Rectal smooth muscle tissue (tissue), 1 donor: Measurements from ENCODE around the gene NUMA1.

Source experiments
- H3K27ac ChIP-seq: one replicate; pipeline ENCODE4 v1.7.0; 2013; ENCODE audit warnings: low read depth, low read length, inconsistent platforms
- H3K27me3 ChIP-seq: one replicate; pipeline ENCODE4 v1.7.0; 2013; ENCODE audit warnings: low read length; ENCODE audit not compliant: control insufficient read depth, insufficient read depth
- H3K36me3 ChIP-seq: one replicate; pipeline ENCODE4 v1.7.0; 2013; ENCODE audit warnings: low read length; ENCODE audit not compliant: control insufficient read depth, insufficient read depth
- H3K4me1 ChIP-seq: one replicate; pipeline ENCODE4 v1.7.0; 2013; ENCODE audit warnings: low read length; ENCODE audit not compliant: control insufficient read depth, insufficient read depth
- H3K4me3 ChIP-seq: one replicate; pipeline ENCODE4 v1.7.0; 2013; ENCODE audit warnings: low read length
- H3K9ac ChIP-seq: one replicate; pipeline ENCODE4 v1.7.0; 2013; ENCODE audit warnings: low read length

The NUMA1 gene

GRCh38 chr11:72080326-72081183 is at the start of gene NUMA1, which contains the start of gene LRRC51:
Gene NUMA1, minus strand, starts transcription at chr11:72080542. Its CDS starts 44,599 bp downstream, at chr11:72035943.
Gene LRRC51, plus strand, starts transcription at chr11:72080850. Its CDS starts 8,234 bp downstream, at chr11:72089084.
- H3K4me1 ChIP-seq: peaks cover 3% of the 10 kb centered on the region
- peak within 1 kb of the TSS; percentile 83 for H3K4me3 ChIP-seq
- no peaks in the 10 kb centered on the region for H3K27me3 ChIP-seq
- H3K36me3 ChIP-seq: no peaks in the 10 kb centered on the region
- H3K9ac ChIP-seq: peak within 1 kb of the TSS; percentile 16
- H3K27ac ChIP-seq: peak within 1 kb of the TSS; percentile 84

- Histone ChIP-seq H3K27ac (no peak overlapping the region), H3K4me1 (no peaks in the 10 kb centered on the region), H3K36me3 (no peaks in the 10 kb centered on the region), H3K27me3 (no peaks in the 10 kb centered on the region), H3K4me3 (no peak overlapping the region), H3K9ac (no peak overlapping the region)
Measured at GRCh38 chr11:72129381-72129780, 49.0 kb upstream of the NUMA1 start.

- Histone ChIP-seq H3K36me3 (no peaks in the 10 kb centered on the region), H3K9ac (no peak overlapping the region), H3K27me3 (no peaks in the 10 kb centered on the region), H3K27ac (no peak overlapping the region), H3K4me3 (no peak overlapping the region), H3K4me1 (no peaks in the 10 kb centered on the region)
Measured at GRCh38 chr11:72127923-72128322, 47.6 kb upstream of the NUMA1 start.

GRCh38 chr11:72125956-72126355 is 45.6 kb upstream of the NUMA1 start:
- Histone ChIP-seq H3K4me1 (no peaks in the 10 kb centered on the region), H3K4me3 (no peak overlapping the region), H3K9ac (no peak overlapping the region), H3K36me3 (no peaks in the 10 kb centered on the region), H3K27me3 (no peaks in the 10 kb centered on the region), H3K27ac (no peak overlapping the region)

DNA sequence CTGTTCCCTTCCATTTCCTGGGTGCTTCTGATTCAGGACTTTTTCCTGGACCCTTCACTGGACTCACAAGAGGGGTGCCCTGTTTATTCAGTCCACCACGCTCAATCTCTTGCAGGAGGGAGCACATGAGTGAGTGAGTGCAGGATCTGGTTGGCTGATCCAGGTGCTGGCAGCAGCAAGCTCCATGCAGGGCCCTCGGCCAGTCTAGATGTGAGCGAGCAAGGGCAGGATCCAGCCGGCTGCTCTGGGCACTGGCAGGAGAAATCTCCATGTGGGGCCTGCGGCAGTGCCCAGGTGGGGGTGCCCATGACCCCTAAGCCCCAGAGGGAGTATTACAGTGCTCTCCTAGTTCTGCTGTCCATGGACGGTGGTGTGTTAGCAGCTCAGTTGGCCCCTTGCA is 43.7 kb upstream of the NUMA1 start:
- H3K9ac ChIP-seq: no peak overlapping the region
- no peak overlapping the region for H3K27ac ChIP-seq
- H3K36me3 ChIP-seq: no peaks in the 10 kb centered on the region

DNA sequence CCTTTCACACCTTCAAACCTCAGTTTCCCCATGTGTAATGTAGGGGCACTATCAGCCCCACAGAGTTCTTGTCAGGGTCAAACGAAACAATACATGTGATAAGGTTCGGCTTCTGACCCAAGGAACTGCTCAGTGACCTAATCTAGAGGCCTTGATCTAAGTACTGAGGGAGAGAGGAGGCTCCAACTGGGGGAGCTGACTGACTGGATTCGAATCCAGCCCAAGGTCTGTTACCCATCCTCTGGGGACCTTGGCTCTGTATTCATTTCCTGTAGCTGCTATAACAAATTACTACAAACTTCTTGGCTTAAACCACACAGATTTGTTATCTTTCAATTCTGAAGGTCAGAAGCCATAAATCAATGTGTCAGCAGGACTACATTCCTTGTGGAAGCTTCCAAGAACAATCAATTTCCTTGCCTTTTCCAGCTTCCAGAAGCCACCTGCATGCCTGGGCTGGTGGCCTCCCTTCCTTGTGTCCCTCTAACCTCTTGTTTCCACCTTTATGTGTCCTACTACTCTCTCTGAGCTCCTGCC is 42.8 kb upstream of the NUMA1 start:
- Histone ChIP-seq H3K4me3 (no peak overlapping the region), H3K4me1 (no peaks in the 10 kb centered on the region), H3K9ac (no peak overlapping the region), H3K36me3 (no peaks in the 10 kb centered on the region), H3K27me3 (no peaks in the 10 kb centered on the region), H3K27ac (no peak overlapping the region)

More for the DNA sequence above, 43.7 kb upstream of the NUMA1 start:
- Histone ChIP-seq H3K4me3 (no peak overlapping the region), H3K4me1 (no peaks in the 10 kb centered on the region), H3K27me3 (no peaks in the 10 kb centered on the region)

GRCh38 chr11:72122607-72123006 is 42.3 kb upstream of the NUMA1 start:
- H3K36me3 ChIP-seq: no peaks in the 10 kb centered on the region
- no peak overlapping the region for H3K9ac ChIP-seq
- no peaks in the 10 kb centered on the region for H3K4me1 ChIP-seq
- H3K27ac ChIP-seq: no peak overlapping the region
- no peaks in the 10 kb centered on the region for H3K27me3 ChIP-seq
- H3K4me3 ChIP-seq: no peak overlapping the region

DNA sequence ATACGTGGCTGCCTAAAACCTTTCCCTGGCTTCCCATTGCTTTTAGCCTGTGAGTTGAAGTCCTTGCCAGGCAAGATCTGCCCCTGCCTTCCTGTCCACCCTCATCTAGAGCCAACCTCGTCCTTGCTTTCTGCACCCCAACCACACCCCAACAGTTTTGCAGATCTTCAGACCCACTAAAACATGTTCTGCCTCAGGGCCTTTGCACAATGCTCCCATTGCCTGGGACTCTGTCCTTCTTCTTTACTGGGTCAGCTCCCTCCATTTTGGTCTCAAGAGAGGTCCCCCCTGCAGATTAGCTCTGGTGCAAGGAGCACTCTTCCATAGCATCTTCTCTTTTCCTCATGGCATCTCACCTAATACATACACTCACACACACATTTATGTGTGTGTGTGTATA is 40.6 kb upstream of the NUMA1 start:
- Histone ChIP-seq H3K4me3 (no peak overlapping the region), H3K27ac (no peak overlapping the region), H3K4me1 (no peaks in the 10 kb centered on the region), H3K9ac (no peak overlapping the region), H3K27me3 (no peaks in the 10 kb centered on the region), H3K36me3 (no peaks in the 10 kb centered on the region)

DNA sequence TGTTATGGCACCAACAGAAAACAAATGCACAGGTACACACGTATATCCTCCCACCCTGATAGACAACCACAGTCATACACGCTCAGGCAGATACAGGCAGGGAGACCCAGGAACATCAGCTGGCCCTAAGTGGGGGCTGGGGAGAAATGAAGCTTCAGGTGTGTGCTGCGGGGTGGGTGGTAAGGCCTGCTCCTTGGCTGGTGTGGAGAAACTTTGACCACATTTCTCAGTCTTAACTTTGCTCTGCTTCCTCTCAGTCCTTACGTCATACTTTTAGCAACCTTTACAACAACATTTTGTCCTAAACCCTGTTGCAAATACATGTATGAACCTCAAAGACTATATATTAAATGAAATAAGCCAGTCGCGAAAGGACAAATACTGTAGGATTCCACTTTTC is 38.9 kb upstream of the NUMA1 start:
- no peak overlapping the region for H3K9ac ChIP-seq
- H3K27me3 ChIP-seq: no peaks in the 10 kb centered on the region
- no peak overlapping the region for H3K4me3 ChIP-seq
- no peaks in the 10 kb centered on the region for H3K36me3 ChIP-seq
- H3K4me1 ChIP-seq: no peaks in the 10 kb centered on the region
- H3K27ac ChIP-seq: no peak overlapping the region

GRCh38 chr11:72116019-72116755 is 35.8 kb upstream of the NUMA1 start:
- Histone ChIP-seq H3K9ac (no peak overlapping the region), H3K4me1 (peaks cover 13% of the 10 kb centered on the region), H3K27ac (no peak overlapping the region), H3K36me3 (no peaks in the 10 kb centered on the region), H3K4me3 (no peak overlapping the region), H3K27me3 (no peaks in the 10 kb centered on the region)

- Histone ChIP-seq H3K27me3 (no peaks in the 10 kb centered on the region), H3K27ac (no peak overlapping the region), H3K9ac (no peak overlapping the region), H3K4me1 (peaks cover 16% of the 10 kb centered on the region), H3K4me3 (no peak overlapping the region), H3K36me3 (peaks cover 2% of the 10 kb centered on the region)
Measured at GRCh38 chr11:72114570-72114969, 34.2 kb upstream of the NUMA1 start.

GRCh38 chr11:72112978-72113808 is 32.9 kb upstream of the NUMA1 start:
- no peaks in the 10 kb centered on the region for H3K27me3 ChIP-seq
- H3K27ac ChIP-seq: peak overlapping the region; percentile 97
- H3K9ac ChIP-seq: peak overlapping the region; percentile 85
- H3K4me1 ChIP-seq: peaks cover 16% of the 10 kb centered on the region
- H3K36me3 ChIP-seq: peaks cover 2% of the 10 kb centered on the region
- peak overlapping the region; percentile 78 for H3K4me3 ChIP-seq
